GM12872 (cell line): ENCODE results near the gene ZNF282.

Experiments
- TF ChIP-seq, protein P1 (sequence below): IDR thresholded peaks from 3 replicates; pipeline ENCODE4 v1.5.1; 2011; ENCODE audit warnings: low read depth, mild to moderate bottlenecking, low read length, moderate library complexity; ENCODE audit not compliant: insufficient read depth

The ZNF282 gene

DNA sequence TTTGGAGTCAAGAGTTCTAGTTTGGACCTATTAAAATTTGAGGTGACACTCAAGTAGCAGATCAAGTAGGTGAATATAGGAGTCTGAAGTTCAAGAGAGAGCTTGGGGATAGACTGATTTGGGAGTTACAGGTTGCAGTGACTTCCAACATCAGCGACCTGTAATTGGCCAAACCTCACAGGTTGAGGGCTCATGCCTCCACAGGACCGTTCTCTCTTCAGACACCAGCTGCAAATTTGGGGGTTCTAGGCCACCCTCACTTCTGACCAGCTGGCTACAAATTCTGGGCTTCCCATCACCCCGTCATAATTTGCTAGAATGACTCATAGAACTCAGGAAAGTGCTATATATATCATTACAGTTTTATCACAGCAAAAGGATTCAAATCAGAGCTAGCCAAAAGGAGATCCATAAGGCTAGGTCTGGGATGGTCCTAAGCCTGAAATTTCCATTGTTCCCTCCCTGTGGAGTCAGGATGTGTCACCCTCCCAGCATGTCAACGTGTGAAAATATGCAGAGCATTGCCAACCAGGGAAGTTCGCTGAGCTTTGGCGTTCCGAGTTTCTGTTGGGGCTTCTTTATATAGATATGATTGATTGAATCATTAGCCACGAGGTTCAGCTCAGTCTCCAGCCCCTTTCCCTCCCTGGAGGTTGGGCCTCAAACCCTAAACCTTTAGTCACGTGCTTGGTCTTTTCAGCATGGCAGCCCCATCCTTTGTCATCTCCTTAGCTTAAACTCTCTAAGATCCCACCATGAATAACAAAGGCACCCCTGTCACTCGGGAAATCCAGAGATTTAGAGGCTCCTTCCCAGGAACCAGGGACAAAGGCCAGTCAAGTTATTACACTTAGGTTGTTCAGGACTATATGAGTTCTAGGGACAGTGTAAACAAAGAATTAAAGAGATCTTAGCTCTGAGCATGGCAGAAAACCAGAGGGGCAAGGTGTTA lies 23.4 kb downstream of the ZNF282 start:
- TF ChIP-seq, protein P1, sequence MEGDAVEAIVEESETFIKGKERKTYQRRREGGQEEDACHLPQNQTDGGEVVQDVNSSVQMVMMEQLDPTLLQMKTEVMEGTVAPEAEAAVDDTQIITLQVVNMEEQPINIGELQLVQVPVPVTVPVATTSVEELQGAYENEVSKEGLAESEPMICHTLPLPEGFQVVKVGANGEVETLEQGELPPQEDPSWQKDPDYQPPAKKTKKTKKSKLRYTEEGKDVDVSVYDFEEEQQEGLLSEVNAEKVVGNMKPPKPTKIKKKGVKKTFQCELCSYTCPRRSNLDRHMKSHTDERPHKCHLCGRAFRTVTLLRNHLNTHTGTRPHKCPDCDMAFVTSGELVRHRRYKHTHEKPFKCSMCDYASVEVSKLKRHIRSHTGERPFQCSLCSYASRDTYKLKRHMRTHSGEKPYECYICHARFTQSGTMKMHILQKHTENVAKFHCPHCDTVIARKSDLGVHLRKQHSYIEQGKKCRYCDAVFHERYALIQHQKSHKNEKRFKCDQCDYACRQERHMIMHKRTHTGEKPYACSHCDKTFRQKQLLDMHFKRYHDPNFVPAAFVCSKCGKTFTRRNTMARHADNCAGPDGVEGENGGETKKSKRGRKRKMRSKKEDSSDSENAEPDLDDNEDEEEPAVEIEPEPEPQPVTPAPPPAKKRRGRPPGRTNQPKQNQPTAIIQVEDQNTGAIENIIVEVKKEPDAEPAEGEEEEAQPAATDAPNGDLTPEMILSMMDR: no peak

DNA sequence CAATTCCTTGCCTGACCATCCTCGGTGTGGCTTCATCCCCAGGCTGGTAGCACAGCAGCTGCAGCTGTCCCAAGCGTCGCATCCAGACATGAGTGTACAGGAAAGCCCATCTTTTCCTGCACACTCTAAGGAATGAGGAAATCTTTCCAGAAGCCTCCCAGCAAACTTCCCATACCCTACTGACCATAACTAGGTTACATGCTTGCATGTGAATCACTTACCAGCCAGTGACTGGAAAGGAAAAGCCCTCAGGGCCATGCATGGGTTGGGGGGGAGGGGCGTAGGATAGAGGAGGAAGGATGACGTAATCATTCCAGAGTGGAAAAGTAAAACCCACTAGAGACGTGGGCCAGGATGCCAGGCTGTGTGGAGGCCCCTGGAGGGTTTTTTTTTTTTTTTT lies 25.2 kb downstream of the ZNF282 start:
- TF ChIP-seq, protein P1: no peak

DNA sequence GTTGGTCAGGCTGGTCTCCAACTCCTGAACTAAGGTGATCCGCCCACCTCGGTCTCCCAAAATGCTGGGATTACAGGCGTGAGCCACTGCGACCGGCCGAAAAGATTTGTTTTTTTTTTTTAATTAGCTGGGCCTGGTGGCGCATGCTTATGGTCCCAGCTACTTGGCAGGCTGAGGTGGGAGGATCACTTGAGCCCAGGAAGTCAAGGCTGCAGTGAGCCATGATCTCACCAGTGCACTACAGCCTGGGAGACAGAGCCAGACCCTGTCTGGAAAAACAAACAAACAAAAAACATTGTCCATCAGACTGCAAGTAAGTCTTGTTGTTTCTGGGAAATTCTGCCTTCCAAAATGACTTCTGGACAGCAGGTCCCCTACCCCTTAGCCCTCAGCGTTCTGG lies 27.8 kb downstream of the ZNF282 start:
- TF ChIP-seq, protein P1: no peak

DNA sequence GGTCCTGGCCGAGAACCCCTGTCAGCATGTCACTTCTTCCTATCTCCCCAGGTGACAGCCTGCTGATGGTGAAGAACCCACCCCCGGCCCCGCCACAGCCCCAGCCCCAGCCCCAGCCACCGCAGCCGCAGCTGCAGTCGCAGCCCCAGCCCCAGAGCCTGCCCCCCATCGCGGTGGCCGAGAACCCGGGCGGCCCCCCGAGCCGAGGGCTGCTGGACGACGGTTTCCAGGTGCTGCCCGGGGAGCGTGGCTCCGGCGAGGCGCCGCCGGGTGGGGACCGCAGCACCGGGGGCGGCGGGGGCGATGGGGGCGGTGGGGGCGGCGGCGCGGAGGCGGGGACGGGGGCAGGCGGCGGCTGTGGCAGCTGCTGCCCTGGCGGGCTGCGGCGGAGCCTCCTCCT lies 28.4 kb downstream of the ZNF282 start:
- TF ChIP-seq, protein P1: no peak

DNA sequence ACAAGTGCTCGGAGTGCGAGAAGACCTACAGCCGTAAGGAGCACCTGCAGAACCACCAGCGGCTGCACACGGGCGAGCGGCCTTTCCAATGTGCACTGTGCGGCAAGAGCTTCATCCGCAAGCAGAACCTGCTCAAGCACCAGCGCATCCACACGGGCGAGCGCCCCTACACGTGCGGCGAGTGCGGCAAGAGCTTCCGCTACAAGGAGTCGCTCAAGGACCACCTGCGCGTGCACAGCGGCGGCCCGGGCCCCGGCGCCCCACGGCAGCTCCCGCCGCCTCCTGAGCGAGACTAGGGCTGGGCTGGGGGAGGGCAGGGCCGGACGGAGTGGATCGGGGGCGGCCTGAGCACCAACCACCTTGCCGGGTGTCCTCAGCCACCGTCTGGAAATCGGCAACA lies 29.0 kb downstream of the ZNF282 start:
- TF ChIP-seq, protein P1: no peak

DNA sequence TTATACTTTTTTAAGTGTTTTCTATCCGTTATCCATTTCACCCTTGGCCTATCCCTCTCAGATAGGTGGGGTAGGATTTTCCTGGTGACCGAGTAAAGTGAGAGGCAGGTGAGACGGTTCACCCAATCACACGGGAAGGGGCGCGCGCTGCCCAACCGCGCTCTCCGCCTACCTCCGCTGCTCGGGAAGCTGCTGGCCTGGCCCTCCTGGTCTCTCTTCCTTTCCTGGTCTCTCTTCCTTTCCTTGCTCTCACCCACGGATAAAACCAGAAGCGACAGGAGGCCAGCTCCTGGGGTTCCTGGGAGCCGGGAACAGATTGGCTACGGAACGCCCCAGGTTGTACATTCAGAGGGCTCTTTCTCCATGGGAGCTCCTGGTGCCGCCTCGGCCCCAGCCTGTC lies 29.8 kb downstream of the ZNF282 start:
- TF ChIP-seq, protein P1: no peak

DNA sequence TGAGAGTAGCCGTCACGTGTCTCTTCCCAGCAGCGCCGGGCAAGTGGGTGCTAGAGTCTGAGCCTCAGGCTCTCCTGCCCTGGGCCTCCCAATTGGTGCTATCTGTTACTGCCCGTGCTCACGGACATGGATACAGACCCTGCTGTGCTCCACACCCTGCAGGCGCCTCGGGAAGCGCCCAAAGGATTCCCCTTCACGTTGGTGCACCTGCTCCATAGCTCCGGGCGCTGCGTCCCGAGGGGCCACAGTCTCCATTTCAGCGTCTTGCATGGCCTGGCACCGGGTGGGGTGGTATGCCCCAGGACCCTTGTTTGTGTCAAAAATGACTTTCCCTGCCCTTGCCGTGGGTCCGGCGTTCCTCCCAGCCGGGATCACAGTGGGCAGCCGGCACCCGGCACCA lies 30.3 kb downstream of the ZNF282 start:
- TF ChIP-seq, protein P1: no peak
